Transverse colon (tissue), 4 donors: ENCODE measurements around the gene HERC2.

ENCODE experiments used
- EP300 ChIP-seq: sonication (generic); formaldehyde crosslinking; IDR thresholded peaks from one replicate; pipeline ENCODE4 v1.6.1; 2017; ENCODE audit warnings: antibody characterized with exemption, low read depth
- POLR2AphosphoS5 ChIP-seq, 3 donors: sonication (generic); formaldehyde crosslinking; IDR thresholded peaks; one replicate each; pipeline ENCODE4 v1.6.1; 2016; ENCODE audit warnings: antibody characterized with exemption in 3 of 3
- TF ChIP-seq, protein P1 (sequence below), 5 experiments: fragments of 200-600 bp in 3 of 5; fragments of 450-650 bp in 2 of 5; sonication (generic) in 3 of 5; IDR thresholded peaks; 1 replicate in 2 of 5; 2 replicates in 3 of 5; pipeline ENCODE4 v1.5.1; 2016 to 2017; ENCODE audit warnings: antibody characterized with exemption in 5 of 5, inconsistent platforms in 3 of 5, mild to moderate bottlenecking in 2 of 5, moderate library complexity in 1 of 5

DNA sequence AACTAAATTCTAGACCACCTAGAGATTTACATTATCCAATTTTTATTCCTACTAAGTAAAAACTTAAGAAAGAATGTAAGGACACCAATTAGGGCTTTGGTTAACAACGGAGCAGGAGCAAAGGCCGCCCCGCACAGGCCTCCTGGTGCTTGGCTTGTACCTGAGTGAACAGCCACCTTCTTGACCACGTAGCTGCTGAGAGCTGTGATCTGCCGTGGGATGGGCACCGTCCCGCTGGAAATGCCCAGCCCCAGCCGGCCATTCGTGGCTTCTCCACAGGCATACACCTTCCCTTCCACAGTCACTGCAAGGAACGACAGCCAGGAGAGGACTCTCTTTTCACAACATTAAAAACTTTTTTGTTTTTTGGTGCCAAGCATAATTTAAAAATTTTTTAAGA, 143.3 kb downstream of the HERC2 start:
- TF ChIP-seq, protein P1, sequence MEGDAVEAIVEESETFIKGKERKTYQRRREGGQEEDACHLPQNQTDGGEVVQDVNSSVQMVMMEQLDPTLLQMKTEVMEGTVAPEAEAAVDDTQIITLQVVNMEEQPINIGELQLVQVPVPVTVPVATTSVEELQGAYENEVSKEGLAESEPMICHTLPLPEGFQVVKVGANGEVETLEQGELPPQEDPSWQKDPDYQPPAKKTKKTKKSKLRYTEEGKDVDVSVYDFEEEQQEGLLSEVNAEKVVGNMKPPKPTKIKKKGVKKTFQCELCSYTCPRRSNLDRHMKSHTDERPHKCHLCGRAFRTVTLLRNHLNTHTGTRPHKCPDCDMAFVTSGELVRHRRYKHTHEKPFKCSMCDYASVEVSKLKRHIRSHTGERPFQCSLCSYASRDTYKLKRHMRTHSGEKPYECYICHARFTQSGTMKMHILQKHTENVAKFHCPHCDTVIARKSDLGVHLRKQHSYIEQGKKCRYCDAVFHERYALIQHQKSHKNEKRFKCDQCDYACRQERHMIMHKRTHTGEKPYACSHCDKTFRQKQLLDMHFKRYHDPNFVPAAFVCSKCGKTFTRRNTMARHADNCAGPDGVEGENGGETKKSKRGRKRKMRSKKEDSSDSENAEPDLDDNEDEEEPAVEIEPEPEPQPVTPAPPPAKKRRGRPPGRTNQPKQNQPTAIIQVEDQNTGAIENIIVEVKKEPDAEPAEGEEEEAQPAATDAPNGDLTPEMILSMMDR (IDR thresholded peaks at IDR 0.05), result no peak
- TF ChIP-seq EP300 (no peak), POLR2AphosphoS5 (IDR thresholded peaks at IDR 0.05) (no peak)
